ENCODE data around the gene DNAH9.

- no peak for TF ChIP-seq CTCF (IDR thresholded peaks at IDR 0.05)
- TF ChIP-seq POLR2A (IDR thresholded peaks at IDR 0.05): no peak
These were observed 207.7 kb downstream of the DNAH9 start for GRCh38 chr17:11805952-11806351.

Measured in body of pancreas (tissue), 4 donors.